ENCODE measurements around the gene RTTN. TPM values are rescaled to one million over a fixed set of nuclear protein-coding genes. Genes with fewer than 3 reads are reported as not detected.

The RTTN gene
- total RNA-seq, 1 donor from 2014 or later, result 52.4 TPM

DNA sequence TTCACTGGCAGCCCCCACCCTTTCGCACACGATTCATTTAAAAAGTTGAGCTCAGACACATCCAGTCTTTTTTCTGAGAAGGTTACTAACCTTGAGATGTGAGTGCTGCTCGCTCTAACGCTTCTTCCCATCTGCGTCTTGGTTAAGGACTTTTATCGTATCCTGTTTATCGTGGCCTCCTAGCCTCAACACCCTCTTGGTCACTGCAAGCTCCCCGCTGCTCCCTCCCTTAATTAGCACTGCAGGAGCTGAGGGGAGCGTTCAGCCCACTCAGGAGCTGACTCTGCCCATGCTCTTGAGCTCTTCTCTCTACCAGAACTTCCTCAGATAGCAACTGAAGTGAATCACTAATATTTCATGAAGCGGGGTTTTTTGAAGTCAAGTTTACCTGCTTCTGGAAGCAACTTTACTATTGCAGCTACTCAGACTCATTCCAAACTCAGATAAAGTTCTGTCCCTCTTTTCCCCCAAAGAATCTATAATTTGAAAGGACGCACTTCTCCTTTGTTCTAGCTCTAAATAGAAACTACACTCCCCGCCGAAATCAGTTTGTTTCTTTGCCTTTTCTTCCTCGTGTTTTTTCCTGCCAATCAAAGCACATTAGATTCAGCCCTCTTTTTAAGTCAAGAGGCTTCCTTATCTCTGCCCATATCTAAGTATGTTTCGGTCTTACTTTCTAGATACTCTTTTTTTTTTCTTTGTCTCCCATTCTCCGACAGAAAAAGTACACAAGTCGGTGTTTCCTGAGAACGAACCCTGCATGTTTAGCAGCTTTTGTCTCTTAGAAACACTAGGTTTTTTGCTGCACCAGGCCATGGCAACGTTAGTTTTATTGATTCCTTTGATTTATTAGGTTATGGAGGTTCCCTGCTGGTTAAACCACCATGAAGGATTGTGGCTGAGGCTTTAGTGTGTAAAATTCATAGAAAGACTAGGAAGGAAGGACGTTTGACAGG is 248.5 kb downstream of the RTTN start:
- Mint-ChIP-seq H3K36me3 (no peaks in the 10 kb centered on the region), H3K27me3 (ENCODE audit: insufficient read depth, low read depth) (peaks cover 3% of the 10 kb centered on the region), H3K4me1 (no peaks in the 10 kb centered on the region), H3K27ac (no peak overlapping the region), H3K4me3 (no peak overlapping the region), H3K9me3 (no peaks in the 10 kb centered on the region)
- DNase-seq (ENCODE audit: low spot score), result peak; percentile 6
- Histone ChIP-seq H3F3A (ENCODE audit: low read depth) (no peaks in the 10 kb centered on the region), H3K79me2 (ENCODE audit: low read depth) (no peaks in the 10 kb centered on the region), H3K4me1 (peaks cover 7% of the 10 kb centered on the region), H3K36me3 (no peaks in the 10 kb centered on the region), H3K9me3 (ENCODE audit: low read depth) (no peaks in the 10 kb centered on the region), H3K4me3 (no peak overlapping the region), H3K27ac (no peak overlapping the region), H3K4me2 (no peak overlapping the region), H3K9ac (no peak overlapping the region), H3K27me3 (no peaks in the 10 kb centered on the region), H2AFZ (replicated peaks) (peak overlapping the region; percentile 8), H4K20me1 (ENCODE audit: low read depth) (no peaks in the 10 kb centered on the region)
- TF ChIP-seq, protein P1, sequence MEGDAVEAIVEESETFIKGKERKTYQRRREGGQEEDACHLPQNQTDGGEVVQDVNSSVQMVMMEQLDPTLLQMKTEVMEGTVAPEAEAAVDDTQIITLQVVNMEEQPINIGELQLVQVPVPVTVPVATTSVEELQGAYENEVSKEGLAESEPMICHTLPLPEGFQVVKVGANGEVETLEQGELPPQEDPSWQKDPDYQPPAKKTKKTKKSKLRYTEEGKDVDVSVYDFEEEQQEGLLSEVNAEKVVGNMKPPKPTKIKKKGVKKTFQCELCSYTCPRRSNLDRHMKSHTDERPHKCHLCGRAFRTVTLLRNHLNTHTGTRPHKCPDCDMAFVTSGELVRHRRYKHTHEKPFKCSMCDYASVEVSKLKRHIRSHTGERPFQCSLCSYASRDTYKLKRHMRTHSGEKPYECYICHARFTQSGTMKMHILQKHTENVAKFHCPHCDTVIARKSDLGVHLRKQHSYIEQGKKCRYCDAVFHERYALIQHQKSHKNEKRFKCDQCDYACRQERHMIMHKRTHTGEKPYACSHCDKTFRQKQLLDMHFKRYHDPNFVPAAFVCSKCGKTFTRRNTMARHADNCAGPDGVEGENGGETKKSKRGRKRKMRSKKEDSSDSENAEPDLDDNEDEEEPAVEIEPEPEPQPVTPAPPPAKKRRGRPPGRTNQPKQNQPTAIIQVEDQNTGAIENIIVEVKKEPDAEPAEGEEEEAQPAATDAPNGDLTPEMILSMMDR (IDR thresholded peaks at IDR 0.05), result no peak
- no peak for TF ChIP-seq EZH2 (IDR thresholded peaks at IDR 0.05)
- no peak for TF ChIP-seq EZH2phosphoT487 (IDR thresholded peaks at IDR 0.05)

DNA sequence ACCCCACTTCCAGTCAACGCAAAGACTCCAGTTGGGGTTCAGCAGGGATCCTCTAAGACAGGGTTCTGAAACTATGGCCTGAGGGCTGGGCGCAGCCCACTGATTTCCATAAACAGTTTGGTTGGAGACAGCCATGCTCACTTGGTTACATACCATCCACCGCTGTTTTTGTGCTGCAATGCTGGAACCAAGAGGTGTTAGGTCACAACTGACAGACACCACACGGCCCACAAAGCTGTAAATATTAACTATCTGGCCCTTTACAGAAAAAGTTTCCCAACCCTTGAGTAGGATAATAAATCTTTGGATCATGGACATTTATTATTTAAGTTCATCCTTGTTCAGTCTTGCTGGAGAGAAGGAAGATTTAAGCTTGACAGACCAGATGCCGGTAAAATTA is 249.4 kb downstream of the RTTN start:
- no peaks in the 10 kb centered on the region for H3K36me3 Mint-ChIP-seq
- no peaks in the 10 kb centered on the region for H3K9me3 Mint-ChIP-seq
- no peak overlapping the region for H3K27ac Mint-ChIP-seq
- Histone ChIP-seq H3K4me2 (no peak overlapping the region), H3K79me2 (ENCODE audit: low read depth) (no peaks in the 10 kb centered on the region), H3F3A (ENCODE audit: low read depth) (no peaks in the 10 kb centered on the region), H4K20me1 (ENCODE audit: low read depth) (no peaks in the 10 kb centered on the region), H3K36me3 (no peaks in the 10 kb centered on the region), H3K9ac (no peak overlapping the region), H3K9me3 (ENCODE audit: low read depth) (no peaks in the 10 kb centered on the region), H3K27ac (no peak overlapping the region), H2AFZ (replicated peaks) (no peak overlapping the region), H3K4me1 (peaks cover 7% of the 10 kb centered on the region), H3K4me3 (no peak overlapping the region), H3K27me3 (no peaks in the 10 kb centered on the region)
- H3K4me1 Mint-ChIP-seq, result no peaks in the 10 kb centered on the region
- no peak overlapping the region for H3K4me3 Mint-ChIP-seq
- TF ChIP-seq EZH2phosphoT487 (IDR thresholded peaks at IDR 0.05), result no peak
- TF ChIP-seq, protein P1 (IDR thresholded peaks at IDR 0.05), result no peak
- no peak for TF ChIP-seq EZH2 (IDR thresholded peaks at IDR 0.05)
- H3K27me3 Mint-ChIP-seq (ENCODE audit: insufficient read depth, low read depth), result peaks cover 3% of the 10 kb centered on the region
- DNase-seq (ENCODE audit: low spot score), result no peak

GRCh38 chr18:69954719-69955480 is 250.6 kb downstream of the RTTN start:
- TF ChIP-seq EZH2phosphoT487 (IDR thresholded peaks at IDR 0.05), result no peak
- TF ChIP-seq, protein P1 (IDR thresholded peaks at IDR 0.05), result no peak
- TF ChIP-seq EZH2 (IDR thresholded peaks at IDR 0.05), result no peak
- Histone ChIP-seq H3K36me3 (no peaks in the 10 kb centered on the region), H3K9me3 (ENCODE audit: low read depth) (no peaks in the 10 kb centered on the region), H3K4me2 (no peak overlapping the region), H3K9ac (no peak overlapping the region), H3K27ac (no peak overlapping the region), H3K79me2 (ENCODE audit: low read depth) (no peaks in the 10 kb centered on the region), H2AFZ (replicated peaks) (no peak overlapping the region), H3K4me1 (peaks cover 7% of the 10 kb centered on the region), H3K27me3 (no peaks in the 10 kb centered on the region), H3K4me3 (no peak overlapping the region), H3F3A (ENCODE audit: low read depth) (no peaks in the 10 kb centered on the region), H4K20me1 (ENCODE audit: low read depth) (no peaks in the 10 kb centered on the region)
- no peak for DNase-seq (ENCODE audit: low spot score)
- no peak overlapping the region for H3K4me3 Mint-ChIP-seq
- no peak overlapping the region for H3K27ac Mint-ChIP-seq
- peaks cover 3% of the 10 kb centered on the region for H3K27me3 Mint-ChIP-seq (ENCODE audit: insufficient read depth, low read depth)
- H3K4me1 Mint-ChIP-seq, result no peaks in the 10 kb centered on the region
- no peaks in the 10 kb centered on the region for H3K9me3 Mint-ChIP-seq
- no peaks in the 10 kb centered on the region for H3K36me3 Mint-ChIP-seq

Data from neural progenitor cell (in vitro differentiated cells).